ENCODE measurements around the gene FGF10.

- TF ChIP-seq CTCF (IDR thresholded peaks at IDR 0.05), result no peak
- TF ChIP-seq POLR2AphosphoS5 (IDR thresholded peaks at IDR 0.05), result no peak
- no peak for TF ChIP-seq EP300 (IDR thresholded peaks at IDR 0.05)
These were observed 113.3 kb downstream of the FGF10 start for GRCh38 chr5:44275908-44276307.

All from stomach (tissue), 4 donors.